Subcutaneous adipose tissue (tissue), 4 donors: ENCODE results near the gene GRIK1. TPM values are rescaled to one million over a fixed set of nuclear protein-coding genes. Genes with fewer than 3 reads are reported as not detected.

Source experiments
- CTCF ChIP-seq: fragments of 450-650 bp; IDR thresholded peaks from one replicate; pipeline ENCODE4 v1.5.1; 2016; ENCODE audit warnings: low read depth, mild to moderate bottlenecking, control low read depth, antibody characterized with exemption, moderate library complexity
- total RNA-seq, 4 donors: library from RNA; depleted of rRNA; stranded (reverse); fragments of >200 nt; gene quantifications; one replicate each; pipeline ENCODE4 v1.1.0, GENCODE V29; 2016

Gene GRIK1
- total RNA-seq, 4 donors from 2014 or later, result 0.17 TPM; not detected in 3

GRCh38 chr21:29649406-29649814, 290.4 kb downstream of the GRIK1 start:
- TF ChIP-seq CTCF, result no peak

GRCh38 chr21:29648710-29649240, 291.0 kb downstream of the GRIK1 start:
- TF ChIP-seq CTCF, result no peak

DNA sequence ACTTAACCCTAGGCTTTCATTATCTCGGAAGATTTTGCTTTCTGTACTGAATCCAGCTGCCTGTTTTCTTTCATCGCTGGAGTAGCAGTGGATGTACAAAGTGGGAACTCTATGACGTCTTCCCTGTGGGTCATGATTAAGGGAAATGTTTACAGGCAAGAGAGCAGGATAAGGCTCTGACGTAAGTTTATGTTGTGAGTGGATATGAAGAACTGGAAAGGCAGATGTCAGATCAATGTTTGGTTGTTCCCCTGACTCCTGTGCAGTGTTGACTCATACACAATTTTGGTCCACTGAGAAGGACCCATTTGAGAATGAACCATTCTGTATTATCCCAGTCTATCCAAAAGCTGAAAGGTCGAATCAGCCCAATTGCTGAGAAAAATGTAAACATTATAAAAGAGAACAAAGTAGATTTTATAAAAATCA, 292.4 kb downstream of the GRIK1 start:
- TF ChIP-seq CTCF, result no peak

DNA sequence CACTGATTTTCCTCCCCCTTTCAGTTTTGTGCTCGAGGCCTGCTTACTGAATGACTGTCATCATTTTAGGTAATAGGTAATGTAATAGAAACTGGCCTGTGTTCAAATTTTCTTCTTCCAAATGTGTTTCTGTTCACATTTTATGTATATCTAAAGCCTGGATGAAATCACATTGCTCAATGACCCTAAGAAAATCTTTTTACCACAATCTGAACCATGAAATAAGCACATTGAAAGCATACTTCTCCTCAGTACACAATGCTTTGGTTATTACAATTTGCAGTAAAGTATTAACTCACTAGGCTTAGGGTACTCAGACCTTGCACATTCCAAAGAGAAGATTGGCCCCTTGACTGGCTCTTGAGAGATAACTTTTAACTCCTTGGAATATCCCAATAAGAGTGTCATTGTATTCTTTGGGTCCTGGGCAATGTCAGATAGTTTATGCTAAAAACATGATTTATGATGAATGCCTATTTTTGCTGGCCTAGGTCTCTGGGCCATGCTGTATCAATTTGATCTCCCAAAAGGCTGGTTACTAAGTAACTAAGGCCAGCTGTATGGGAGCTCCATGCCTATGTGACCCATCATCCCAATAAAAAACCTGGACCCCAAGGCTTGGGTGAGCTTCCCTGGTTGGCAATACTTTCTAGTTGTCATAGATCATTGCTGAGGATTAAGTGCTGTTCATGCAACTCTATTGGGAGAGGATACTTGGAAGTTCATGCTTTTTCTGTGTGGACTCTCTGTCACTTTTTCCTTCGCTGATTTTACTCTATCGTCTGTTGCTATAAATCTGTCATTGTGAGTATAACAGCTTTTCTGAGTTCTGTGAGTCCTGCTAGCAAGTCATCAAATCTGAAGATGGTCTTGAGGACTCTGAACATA, 293.9 kb downstream of the GRIK1 start:
- no peak for TF ChIP-seq CTCF

GRCh38 chr21:29643289-29643688, 296.5 kb downstream of the GRIK1 start:
- no peak for TF ChIP-seq CTCF

DNA sequence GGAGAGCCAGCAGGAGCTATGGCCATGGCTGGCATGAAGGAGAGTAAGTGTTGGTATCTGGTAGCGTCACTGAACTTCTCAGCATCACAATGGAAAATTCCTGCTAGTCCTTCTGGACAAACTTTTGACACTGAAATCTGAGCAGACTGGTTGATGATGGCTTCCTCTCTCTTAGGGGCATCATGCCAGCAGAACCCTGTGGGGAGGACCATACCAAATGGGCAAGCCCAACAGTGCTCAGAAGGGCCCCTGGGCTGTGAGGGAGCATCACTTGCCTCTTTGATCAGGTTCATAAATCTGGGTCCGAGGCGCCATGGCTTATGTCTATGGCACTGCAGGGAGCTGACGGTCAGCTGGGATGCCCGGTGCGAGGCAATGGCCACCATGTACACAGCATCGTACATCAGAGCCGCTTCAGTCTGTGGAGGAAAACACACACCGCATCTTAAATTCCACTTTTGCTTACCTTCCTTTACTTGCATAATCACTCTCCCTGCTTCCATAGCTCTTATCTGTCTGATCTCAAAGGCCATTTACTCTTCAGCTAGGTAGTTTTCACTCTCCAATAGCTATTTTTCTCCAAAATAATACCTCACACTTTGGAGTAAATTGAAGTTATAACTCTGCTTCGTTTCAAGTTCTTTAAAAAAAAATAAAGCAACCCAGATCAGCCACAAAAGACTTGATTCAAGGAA, 297.1 kb downstream of the GRIK1 start:
- TF ChIP-seq CTCF, result no peak
